Right cardiac atrium (tissue), 5 donors: ENCODE measurements around the gene MRPL36. TPM values are rescaled to one million over a fixed set of nuclear protein-coding genes. Genes with fewer than 3 reads are reported as not detected.
"Not testable (repeated sequence)": the region's sequence is repeated elsewhere in the genome, so short reads cannot be mapped to it uniquely, and the experiment has no call there.

ENCODE experiments used
- ATAC-seq, 2 donors: fragments of 200-7000 bp; cut with Tn5 transposase; one replicate each; pipeline versions ENCODE4 v1.8.0 to v1.9.1; 2020; ENCODE audit warnings: moderate library complexity in 2 of 2, mild to moderate bottlenecking in 1 of 2
- DNase-seq, 3 donors: peaks; one replicate each; pipeline ENCODE4 v3.0.0-alpha.2; 2020
- H3K27ac ChIP-seq: one replicate; pipeline ENCODE4 v1.5.1; 2013; ENCODE audit warnings: mild to moderate bottlenecking, low read length, control low read depth, moderate library complexity
- H3K27me3 ChIP-seq: one replicate; pipeline ENCODE4 v1.6.1; 2013; ENCODE audit not compliant: control insufficient read depth, insufficient read depth
- H3K4me1 ChIP-seq: one replicate; pipeline ENCODE4 v1.6.1; 2013; ENCODE audit warnings: low read length; ENCODE audit not compliant: control insufficient read depth, insufficient read depth
- H3K4me3 ChIP-seq: one replicate; pipeline ENCODE4 v1.5.1; 2013; ENCODE audit warnings: low read length, control low read depth
- H3K9me3 ChIP-seq: one replicate; pipeline ENCODE4 v1.6.1; 2013; ENCODE audit warnings: low read length; ENCODE audit not compliant: control insufficient read depth
- WGBS: extraction: QIAGEN DNeasy Blood & Tissue Kit; methylation state at CpG from one replicate; pipeline ENCODE4 v1.1.7; 2013; 5-methylcytosine and 5-hydroxymethylcytosine counted together
- intact Hi-C, 4 donors: fragments of 100-400 bp; cut with DNase I; formaldehyde crosslinking; loops; one replicate each; pipeline versions ENCODE4 v1.11.0 to v1.14.0; 2022 to 2023
- polyA plus RNA-seq: library from polyadenylated mRNA; stranded (reverse); fragments of 200-250 nt; gene quantifications from one replicate; pipeline ENCODE4 v1.2.3, GENCODE V29; 2013
- total RNA-seq, 4 donors: library from RNA; stranded (reverse); fragmentation: NEBNext Ultra II Directional; extraction: Animal tissue kit (Norgen Biotek cat#: 25700); gene quantifications; one replicate each; pipeline ENCODE4 v1.2.1, GENCODE V29; 2021
- donor health status: healthy with polysubstance abuse.
- donor health status: DM: no; HTN: yes; CAD: no.
- donor health status: DM: no; HTN: no; CAD: no.
- donor health status: DM: no; HTN: yes; CAD: no; lungs with severe emphysema.
- donor health status: DM: yes; HTN: yes; CAD: no.

Gene MRPL36
- total and polyA plus RNA-seq, 5 donors: 40.8 to 104 (median 48.1) TPM

- Histone ChIP-seq H3K9me3 (no peaks in the 10 kb centered on the region), H3K27ac (no peak overlapping the region), H3K4me1 (no peaks in the 10 kb centered on the region), H3K27me3 (no peaks in the 10 kb centered on the region), H3K4me3 (no peak overlapping the region)
- 95% methylated on average over 8 of the region's 8 CpGs for WGBS
- ATAC-seq: no peak
- DNase-seq: no peak
- intact Hi-C loops: no loop called here
Measured at GRCh38 chr5:1821862-1822261, 22.2 kb upstream of the MRPL36 start.

GRCh38 chr5:1820926-1821325 is 21.3 kb upstream of the MRPL36 start:
- no peak for DNase-seq
- WGBS: 98% methylated on average over 4 of the region's 4 CpGs
- H3K4me1 ChIP-seq: no peaks in the 10 kb centered on the region
- no peak overlapping the region for H3K27ac ChIP-seq
- H3K4me3 ChIP-seq: no peak overlapping the region
- H3K27me3 ChIP-seq: no peaks in the 10 kb centered on the region
- no peaks in the 10 kb centered on the region for H3K9me3 ChIP-seq
- no peak for ATAC-seq
- intact Hi-C loops: no loop called here

- Histone ChIP-seq H3K4me3 (no peak overlapping the region), H3K4me1 (no peaks in the 10 kb centered on the region), H3K27ac (no peak overlapping the region), H3K9me3 (no peaks in the 10 kb centered on the region), H3K27me3 (no peaks in the 10 kb centered on the region)
- 87% methylated on average over 12 of the region's 12 CpGs for WGBS
- ATAC-seq (no peak), DNase-seq (no peak)
- intact Hi-C loops: no loop called here
Measured at GRCh38 chr5:1820381-1820780, 20.7 kb upstream of the MRPL36 start.

- no peaks in the 10 kb centered on the region for H3K4me1 ChIP-seq
- intact Hi-C loops: no loop called here
- no peak overlapping the region for H3K4me3 ChIP-seq
- DNase-seq (no peak), ATAC-seq (no peak)
- H3K27ac ChIP-seq: no peak overlapping the region
- WGBS: over 99% methylated on average over 2 of the region's 2 CpGs
- no peaks in the 10 kb centered on the region for H3K27me3 ChIP-seq
- H3K9me3 ChIP-seq: no peaks in the 10 kb centered on the region
Measured at GRCh38 chr5:1819458-1819857, 19.8 kb upstream of the MRPL36 start.

- no peak overlapping the region for H3K4me3 ChIP-seq
- H3K9me3 ChIP-seq: no peaks in the 10 kb centered on the region
- intact Hi-C loops: no loop called here
- no peaks in the 10 kb centered on the region for H3K4me1 ChIP-seq
- H3K27me3 ChIP-seq: no peaks in the 10 kb centered on the region
- no peak overlapping the region for H3K27ac ChIP-seq
- 93% methylated on average over 5 of the region's 5 CpGs for WGBS
- DNase-seq (no peak), ATAC-seq (no peak)
Measured at GRCh38 chr5:1818784-1819183, 19.1 kb upstream of the MRPL36 start.

- WGBS: 88% methylated on average over 15 of the region's 15 CpGs
- DNase-seq (no peak), ATAC-seq (no peak)
- Histone ChIP-seq H3K4me3 (no peak overlapping the region), H3K27ac (no peak overlapping the region), H3K27me3 (no peaks in the 10 kb centered on the region), H3K4me1 (no peaks in the 10 kb centered on the region), H3K9me3 (no peaks in the 10 kb centered on the region)
- intact Hi-C loops: no loop called here
Measured at GRCh38 chr5:1817261-1818043, 17.8 kb upstream of the MRPL36 start.

- intact Hi-C loops, H3K27me3 ChIP-seq, ATAC-seq, H3K4me3 ChIP-seq, H3K27ac ChIP-seq, H3K4me1 ChIP-seq, DNase-seq, H3K9me3 ChIP-seq: not testable (repeated sequence)
- WGBS: 95% methylated on average over 18 of the region's 18 CpGs
Measured at GRCh38 chr5:1816495-1817089, 17.0 kb upstream of the MRPL36 start.

- no peaks in the 10 kb centered on the region for H3K27me3 ChIP-seq
- H3K27ac ChIP-seq: no peak overlapping the region
- WGBS: 89% methylated on average over 17 of the region's 17 CpGs
- no peak overlapping the region for H3K4me3 ChIP-seq
- no peaks in the 10 kb centered on the region for H3K4me1 ChIP-seq
- no peaks in the 10 kb centered on the region for H3K9me3 ChIP-seq
- intact Hi-C loops: no loop called here
- DNase-seq (peak in 1 of 3 donors; percentile 18), ATAC-seq (no peak)
Measured at GRCh38 chr5:1815881-1816292, 16.2 kb upstream of the MRPL36 start.

- no peak overlapping the region for H3K27ac ChIP-seq
- no peak overlapping the region for H3K4me3 ChIP-seq
- no peaks in the 10 kb centered on the region for H3K4me1 ChIP-seq
- ATAC-seq: peak in 1 of 2 donors; percentile 25
- intact Hi-C loops: no loop called here
- DNase-seq: no peak
- no peaks in the 10 kb centered on the region for H3K9me3 ChIP-seq
- 95% methylated on average over 18 of the region's 18 CpGs for WGBS
- H3K27me3 ChIP-seq: no peaks in the 10 kb centered on the region
Measured at GRCh38 chr5:1815071-1815786, 15.6 kb upstream of the MRPL36 start.

GRCh38 chr5:1814183-1815020 is 14.8 kb upstream of the MRPL36 start:
- no peak overlapping the region for H3K27ac ChIP-seq
- H3K4me1 ChIP-seq: no peaks in the 10 kb centered on the region
- no peak overlapping the region for H3K4me3 ChIP-seq
- DNase-seq (no peak), ATAC-seq (peak in 1 of 2 donors; percentile 15)
- 95% methylated on average over 30 of the region's 30 CpGs for WGBS
- H3K9me3 ChIP-seq: no peaks in the 10 kb centered on the region
- no peaks in the 10 kb centered on the region for H3K27me3 ChIP-seq
- intact Hi-C loops: no loop called here
